ES-I3 (cell line): ENCODE measurements around the gene CAMK2B.

ENCODE experiments used
- H3K36me3 ChIP-seq: 2 replicates; pipeline ENCODE4 v1.6.1; 2013; ENCODE audit warnings: mild to moderate bottlenecking, low read length, control low read depth, moderate library complexity; ENCODE audit not compliant: insufficient read depth
- H3K4me1 ChIP-seq: 2 replicates; pipeline ENCODE4 v1.6.1; 2013; ENCODE audit warnings: mild to moderate bottlenecking, control low read depth, low read length; ENCODE audit not compliant: insufficient read depth
- H3K9ac ChIP-seq: 2 replicates; pipeline ENCODE4 v1.6.1; 2013; ENCODE audit warnings: low read depth, mild to moderate bottlenecking, low read length, moderate library complexity
- H3K9me3 ChIP-seq: 2 replicates; pipeline ENCODE4 v1.6.1; 2013; ENCODE audit warnings: mild to moderate bottlenecking, low read length, moderate library complexity; ENCODE audit not compliant: control insufficient read depth, insufficient read depth

The CAMK2B gene

GRCh38 chr7:44308596-44309270, 16.7 kb downstream of the CAMK2B start:
- Histone ChIP-seq H3K4me1 (no peaks in the 10 kb centered on the region), H3K9ac (no peak overlapping the region; the same call in 1 of the 2 replicates), H3K9me3 (no peaks in the 10 kb centered on the region), H3K36me3 (no peaks in the 10 kb centered on the region)

- no peaks in the 10 kb centered on the region for H3K36me3 ChIP-seq
- H3K9ac ChIP-seq: no peak overlapping the region
- no peaks in the 10 kb centered on the region for H3K4me1 ChIP-seq
- H3K9me3 ChIP-seq: no peaks in the 10 kb centered on the region; the same call in 1 of the 2 replicates
Observed at GRCh38 chr7:44307905-44308595, 17.3 kb downstream of the CAMK2B start.

GRCh38 chr7:44307301-44307900, 18.0 kb downstream of the CAMK2B start:
- no peaks in the 10 kb centered on the region for H3K4me1 ChIP-seq
- H3K36me3 ChIP-seq: no peaks in the 10 kb centered on the region
- no peak overlapping the region for H3K9ac ChIP-seq
- no peaks in the 10 kb centered on the region; the same call in 1 of the 2 replicates for H3K9me3 ChIP-seq

GRCh38 chr7:44306606-44307005, 18.8 kb downstream of the CAMK2B start:
- Histone ChIP-seq H3K9ac (no peak overlapping the region), H3K4me1 (no peaks in the 10 kb centered on the region), H3K36me3 (no peaks in the 10 kb centered on the region), H3K9me3 (no peaks in the 10 kb centered on the region; the same call in 1 of the 2 replicates)

GRCh38 chr7:44305564-44306507, 19.6 kb downstream of the CAMK2B start:
- Histone ChIP-seq H3K9ac (no peak overlapping the region), H3K9me3 (no peaks in the 10 kb centered on the region; the same call in 1 of the 2 replicates), H3K4me1 (no peaks in the 10 kb centered on the region), H3K36me3 (no peaks in the 10 kb centered on the region)

- H3K4me1 ChIP-seq: no peaks in the 10 kb centered on the region
- H3K9me3 ChIP-seq: no peaks in the 10 kb centered on the region
- H3K9ac ChIP-seq: no peak overlapping the region
- no peaks in the 10 kb centered on the region for H3K36me3 ChIP-seq
Observed at GRCh38 chr7:44294325-44295069, 30.9 kb downstream of the CAMK2B start.

- no peaks in the 10 kb centered on the region for H3K36me3 ChIP-seq
- H3K9ac ChIP-seq: no peak overlapping the region
- no peaks in the 10 kb centered on the region for H3K9me3 ChIP-seq
- H3K4me1 ChIP-seq: no peaks in the 10 kb centered on the region
Observed at GRCh38 chr7:44293561-44294324, 31.7 kb downstream of the CAMK2B start.

GRCh38 chr7:44292876-44293560, 32.4 kb downstream of the CAMK2B start:
- Histone ChIP-seq H3K36me3 (no peaks in the 10 kb centered on the region), H3K9me3 (no peaks in the 10 kb centered on the region), H3K4me1 (no peaks in the 10 kb centered on the region), H3K9ac (no peak overlapping the region)

GRCh38 chr7:44292420-44292817, 33.0 kb downstream of the CAMK2B start:
- Histone ChIP-seq H3K9ac (no peak overlapping the region), H3K36me3 (no peaks in the 10 kb centered on the region), H3K9me3 (no peaks in the 10 kb centered on the region), H3K4me1 (no peaks in the 10 kb centered on the region)

- Histone ChIP-seq H3K9me3 (no peaks in the 10 kb centered on the region), H3K9ac (no peak overlapping the region), H3K36me3 (no peaks in the 10 kb centered on the region), H3K4me1 (no peaks in the 10 kb centered on the region)
Observed at GRCh38 chr7:44291733-44292419, 33.5 kb downstream of the CAMK2B start.

GRCh38 chr7:44291066-44291732, 34.2 kb downstream of the CAMK2B start:
- H3K4me1 ChIP-seq: no peaks in the 10 kb centered on the region
- no peak overlapping the region for H3K9ac ChIP-seq
- no peaks in the 10 kb centered on the region for H3K36me3 ChIP-seq
- no peaks in the 10 kb centered on the region for H3K9me3 ChIP-seq

- no peaks in the 10 kb centered on the region for H3K36me3 ChIP-seq
- no peaks in the 10 kb centered on the region for H3K4me1 ChIP-seq
- H3K9me3 ChIP-seq: no peaks in the 10 kb centered on the region
- H3K9ac ChIP-seq: no peak overlapping the region
Observed at GRCh38 chr7:44290252-44290620, 35.2 kb downstream of the CAMK2B start.
